ENCODE results near the gene MGAT4B. TPM values are rescaled to one million over a fixed set of nuclear protein-coding genes. Genes with fewer than 3 reads are reported as not detected.

MGAT4B gene
- total RNA-seq, 2 experiments from 2014 or later = 61.1 to 96.5 TPM

DNA sequence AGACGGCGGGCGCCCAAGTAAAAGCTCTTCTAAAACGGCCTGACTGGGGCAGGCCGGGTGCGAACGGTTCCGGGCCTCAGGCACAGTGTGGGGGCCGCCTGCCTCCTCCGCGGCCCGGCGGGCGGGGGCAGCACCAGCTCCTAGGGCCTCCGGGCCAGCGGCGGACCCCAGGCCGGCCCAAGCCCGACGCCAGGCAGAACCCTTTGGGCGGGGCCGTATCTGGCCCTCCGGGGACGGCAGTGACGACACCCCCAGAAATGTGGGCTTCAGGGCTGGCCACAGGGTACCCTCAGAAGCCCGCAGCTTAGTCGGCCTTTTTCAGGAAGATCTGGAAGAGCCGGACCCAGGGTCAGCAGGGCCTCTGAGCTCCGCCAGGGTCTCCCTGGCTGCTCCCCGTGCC, 8.9 kb downstream of the MGAT4B start:
- Histone ChIP-seq H2AFZ (ENCODE audit: low read length) (no peak overlapping the region), H3K9me2 (ENCODE audit: insufficient read depth, low read length) (no peaks in the 10 kb centered on the region), H3K4me3 (ENCODE audit: low read depth, low read length, poor library complexity, severe bottlenecking) (no peak overlapping the region), H4K20me1 (ENCODE audit: insufficient read depth, low read length) (no peaks in the 10 kb centered on the region), H3K36me3 (ENCODE audit: insufficient read depth, low read length) (peaks cover 35% of the 10 kb centered on the region; the same call in 1 of the 2 replicates), H3K4me2 (ENCODE audit: low read length) (no peak overlapping the region), H3K79me2 (ENCODE audit: insufficient read depth, low read depth, low read length) (no peaks in the 10 kb centered on the region), H3K27ac (ENCODE audit: low read depth, low read length, poor library complexity, severe bottlenecking) (no peak overlapping the region), H3K9me3 (ENCODE audit: low read length) (no peaks in the 10 kb centered on the region), H3K4me1 (ENCODE audit: insufficient read depth, low read length, poor library complexity, severe bottlenecking) (peaks cover 28% of the 10 kb centered on the region)
- intact Hi-C loops (cut with micrococcal nuclease; ENCODE audit: unreplicated experiment) = no loop called here
- ChIA-PET CTCF (ENCODE audit: unreplicated experiment) (no interaction called here), POLR2A (no interaction called here)
- no peak for DNase-seq (ENCODE audit: low spot score)
- TSS peak; percentile 65 for BruUV-seq (replicated peaks)
- TF ChIP-seq, protein P1, sequence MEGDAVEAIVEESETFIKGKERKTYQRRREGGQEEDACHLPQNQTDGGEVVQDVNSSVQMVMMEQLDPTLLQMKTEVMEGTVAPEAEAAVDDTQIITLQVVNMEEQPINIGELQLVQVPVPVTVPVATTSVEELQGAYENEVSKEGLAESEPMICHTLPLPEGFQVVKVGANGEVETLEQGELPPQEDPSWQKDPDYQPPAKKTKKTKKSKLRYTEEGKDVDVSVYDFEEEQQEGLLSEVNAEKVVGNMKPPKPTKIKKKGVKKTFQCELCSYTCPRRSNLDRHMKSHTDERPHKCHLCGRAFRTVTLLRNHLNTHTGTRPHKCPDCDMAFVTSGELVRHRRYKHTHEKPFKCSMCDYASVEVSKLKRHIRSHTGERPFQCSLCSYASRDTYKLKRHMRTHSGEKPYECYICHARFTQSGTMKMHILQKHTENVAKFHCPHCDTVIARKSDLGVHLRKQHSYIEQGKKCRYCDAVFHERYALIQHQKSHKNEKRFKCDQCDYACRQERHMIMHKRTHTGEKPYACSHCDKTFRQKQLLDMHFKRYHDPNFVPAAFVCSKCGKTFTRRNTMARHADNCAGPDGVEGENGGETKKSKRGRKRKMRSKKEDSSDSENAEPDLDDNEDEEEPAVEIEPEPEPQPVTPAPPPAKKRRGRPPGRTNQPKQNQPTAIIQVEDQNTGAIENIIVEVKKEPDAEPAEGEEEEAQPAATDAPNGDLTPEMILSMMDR (conservative IDR thresholded peaks at IDR 0.05; ENCODE audit: low read length) = no peak
- TF ChIP-seq EZH2phosphoT487 (IDR thresholded peaks at IDR 0.05; ENCODE audit: borderline replicate concordance, low read depth, low read length) = no peak

DNA sequence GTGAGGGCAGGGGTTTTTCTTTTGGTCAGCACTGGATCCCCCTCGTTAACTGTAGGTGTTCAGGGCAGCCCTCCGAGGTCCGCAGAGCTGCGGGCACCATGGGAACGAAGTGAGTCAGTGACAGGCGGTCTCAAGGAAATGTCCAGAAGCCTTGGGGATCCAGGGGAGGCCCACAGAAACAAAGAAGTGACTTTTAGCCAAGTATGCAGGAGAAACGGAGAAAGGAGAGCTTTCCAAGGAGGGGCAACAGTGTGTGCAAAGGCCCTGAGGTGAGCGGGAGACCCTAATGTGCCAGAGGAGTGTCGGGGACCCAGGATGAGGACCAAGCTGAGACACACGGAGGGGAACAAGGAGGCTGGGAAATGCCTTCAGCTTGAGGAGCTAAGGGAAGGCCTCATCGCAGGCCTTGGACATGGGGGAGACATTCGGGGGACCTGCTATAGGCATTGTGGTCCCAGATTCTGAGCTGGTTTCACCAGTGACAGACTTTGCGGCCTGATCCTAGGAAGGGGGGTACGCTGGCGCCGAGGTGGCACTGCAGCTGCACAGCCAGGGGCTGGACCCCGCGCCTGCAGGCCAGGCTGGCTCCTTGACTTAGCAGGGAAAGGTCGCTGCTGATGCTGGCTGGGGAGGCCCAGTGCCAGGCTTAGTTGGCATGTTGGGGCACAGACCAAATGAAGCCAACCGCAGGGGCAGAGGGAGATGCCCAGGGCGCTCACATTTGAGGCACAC, 9.6 kb downstream of the MGAT4B start:
- ChIA-PET POLR2A (no interaction called here), CTCF (ENCODE audit: unreplicated experiment) (no interaction called here)
- BruUV-seq (replicated peaks) = no TSS peak
- H3K9me2 ChIP-seq (ENCODE audit: insufficient read depth, low read length) = no peaks in the 10 kb centered on the region
- H3K79me2 ChIP-seq (ENCODE audit: insufficient read depth, low read depth, low read length) = no peaks in the 10 kb centered on the region
- peak overlapping the region; percentile 70 for H3K4me3 ChIP-seq (ENCODE audit: low read depth, low read length, poor library complexity, severe bottlenecking)
- peak overlapping the region; percentile 77 for H3K4me2 ChIP-seq (ENCODE audit: low read length)
- H2AFZ ChIP-seq (ENCODE audit: low read length) = no peak overlapping the region
- peaks cover 28% of the 10 kb centered on the region for H3K4me1 ChIP-seq (ENCODE audit: insufficient read depth, low read length, poor library complexity, severe bottlenecking)
- TF ChIP-seq EZH2phosphoT487 (IDR thresholded peaks at IDR 0.05; ENCODE audit: borderline replicate concordance, low read depth, low read length) = no peak
- TF ChIP-seq, protein P1 (conservative IDR thresholded peaks at IDR 0.05; ENCODE audit: low read length) = no peak
- no peak overlapping the region for H3K27ac ChIP-seq (ENCODE audit: low read depth, low read length, poor library complexity, severe bottlenecking)
- no peaks in the 10 kb centered on the region for H3K9me3 ChIP-seq (ENCODE audit: low read length)
- peaks cover 35% of the 10 kb centered on the region; the same call in 1 of the 2 replicates for H3K36me3 ChIP-seq (ENCODE audit: insufficient read depth, low read length)
- intact Hi-C loops (cut with micrococcal nuclease; ENCODE audit: unreplicated experiment) = loop anchor here (1.0 kb wide), 2 partner anchors 9 to 34 kb away; partner anchors contain the start of gene MGAT4B
- H4K20me1 ChIP-seq (ENCODE audit: insufficient read depth, low read length) = no peaks in the 10 kb centered on the region
- no peak for DNase-seq (ENCODE audit: low spot score)
